ENCODE results near the gene SLC39A11.

DNA sequence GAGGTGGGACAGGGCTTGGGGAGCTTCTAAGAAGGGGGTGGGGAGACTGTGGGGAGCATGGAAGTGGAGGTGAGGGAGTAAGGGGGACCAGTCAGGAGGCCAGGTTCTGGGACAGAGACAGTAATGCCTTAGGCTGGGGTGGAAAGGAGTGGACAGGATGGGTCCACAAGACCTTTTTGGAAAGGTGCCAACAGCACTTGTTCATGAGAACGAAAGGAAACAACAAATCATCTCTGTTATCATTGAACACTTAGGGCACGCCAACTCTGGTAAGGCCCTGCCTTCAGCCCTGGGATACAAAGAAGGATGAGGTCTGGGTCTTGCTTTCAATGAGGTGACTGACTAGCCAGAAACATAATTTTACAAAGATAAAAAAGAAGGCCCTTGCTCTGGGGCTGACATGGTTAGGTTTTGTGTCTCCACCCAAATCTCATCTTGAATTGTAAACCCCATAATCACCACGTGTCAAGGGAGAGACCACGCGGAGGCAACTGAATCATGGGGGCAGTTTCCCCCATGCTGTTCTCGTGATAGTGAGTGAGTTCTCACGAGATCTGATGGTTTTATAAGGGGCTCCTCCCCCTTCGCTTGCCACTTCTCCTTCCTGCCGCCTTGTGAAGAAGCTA, 113.8 kb downstream of the SLC39A11 start:
- TF ChIP-seq, protein P1, sequence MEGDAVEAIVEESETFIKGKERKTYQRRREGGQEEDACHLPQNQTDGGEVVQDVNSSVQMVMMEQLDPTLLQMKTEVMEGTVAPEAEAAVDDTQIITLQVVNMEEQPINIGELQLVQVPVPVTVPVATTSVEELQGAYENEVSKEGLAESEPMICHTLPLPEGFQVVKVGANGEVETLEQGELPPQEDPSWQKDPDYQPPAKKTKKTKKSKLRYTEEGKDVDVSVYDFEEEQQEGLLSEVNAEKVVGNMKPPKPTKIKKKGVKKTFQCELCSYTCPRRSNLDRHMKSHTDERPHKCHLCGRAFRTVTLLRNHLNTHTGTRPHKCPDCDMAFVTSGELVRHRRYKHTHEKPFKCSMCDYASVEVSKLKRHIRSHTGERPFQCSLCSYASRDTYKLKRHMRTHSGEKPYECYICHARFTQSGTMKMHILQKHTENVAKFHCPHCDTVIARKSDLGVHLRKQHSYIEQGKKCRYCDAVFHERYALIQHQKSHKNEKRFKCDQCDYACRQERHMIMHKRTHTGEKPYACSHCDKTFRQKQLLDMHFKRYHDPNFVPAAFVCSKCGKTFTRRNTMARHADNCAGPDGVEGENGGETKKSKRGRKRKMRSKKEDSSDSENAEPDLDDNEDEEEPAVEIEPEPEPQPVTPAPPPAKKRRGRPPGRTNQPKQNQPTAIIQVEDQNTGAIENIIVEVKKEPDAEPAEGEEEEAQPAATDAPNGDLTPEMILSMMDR (conservative IDR thresholded peaks at IDR 0.05; ENCODE audit: low read length): no peak
- TF ChIP-seq EZH2phosphoT487 (IDR thresholded peaks at IDR 0.05; ENCODE audit: borderline replicate concordance, low read depth, low read length): no peak

All from OCI-LY7 (cell line).